ENCODE data around the gene KSR2.
"Not testable (repeated sequence)": the region's sequence is repeated elsewhere in the genome, so short reads cannot be mapped to it uniquely, and the experiment has no call there.

KSR2 gene

GRCh38 chr12:117907108-117907689 lies 61.6 kb downstream of the KSR2 start:
- Histone ChIP-seq H3K4me3 (ENCODE audit: low read length) (no peak overlapping the region), H3K36me3 (ENCODE audit: insufficient read depth, low read length) (no peaks in the 10 kb centered on the region), H3K4me2 (ENCODE audit: low read length) (no peak overlapping the region), H3K9ac (ENCODE audit: low read depth, low read length) (no peak overlapping the region), H3K4me1 (ENCODE audit: control insufficient read depth, insufficient read depth, low read length) (no peaks in the 10 kb centered on the region), H3K27me3 (ENCODE audit: control insufficient read depth, insufficient read depth, low read length) (no peaks in the 10 kb centered on the region), H3K9me3 (replicated peaks; ENCODE audit: low read length) (no peaks in the 10 kb centered on the region)

GRCh38 chr12:117904051-117904450 lies 64.7 kb downstream of the KSR2 start:
- Histone ChIP-seq H3K4me1 (ENCODE audit: control insufficient read depth, insufficient read depth, low read length) (no peaks in the 10 kb centered on the region), H3K4me2 (ENCODE audit: low read length) (no peak overlapping the region), H3K9me3 (replicated peaks; ENCODE audit: low read length) (no peaks in the 10 kb centered on the region), H3K9ac (ENCODE audit: low read depth, low read length) (no peak overlapping the region), H3K27me3 (ENCODE audit: control insufficient read depth, insufficient read depth, low read length) (no peaks in the 10 kb centered on the region), H3K36me3 (ENCODE audit: insufficient read depth, low read length) (no peaks in the 10 kb centered on the region), H3K4me3 (ENCODE audit: low read length) (no peak overlapping the region)

GRCh38 chr12:117903110-117903840 lies 65.5 kb downstream of the KSR2 start:
- Histone ChIP-seq H3K4me1 (ENCODE audit: control insufficient read depth, insufficient read depth, low read length) (no peaks in the 10 kb centered on the region), H3K9ac (ENCODE audit: low read depth, low read length) (no peak overlapping the region), H3K27me3 (ENCODE audit: control insufficient read depth, insufficient read depth, low read length) (no peaks in the 10 kb centered on the region), H3K4me3 (ENCODE audit: low read length) (no peak overlapping the region), H3K4me2 (ENCODE audit: low read length) (no peak overlapping the region), H3K36me3 (ENCODE audit: insufficient read depth, low read length) (no peaks in the 10 kb centered on the region), H3K9me3 (replicated peaks; ENCODE audit: low read length) (no peaks in the 10 kb centered on the region)

GRCh38 chr12:117901631-117902030 lies 67.2 kb downstream of the KSR2 start:
- Histone ChIP-seq H3K9ac (ENCODE audit: low read depth, low read length) (no peak overlapping the region), H3K27me3 (ENCODE audit: control insufficient read depth, insufficient read depth, low read length) (no peaks in the 10 kb centered on the region), H3K4me2 (ENCODE audit: low read length) (no peak overlapping the region), H3K36me3 (ENCODE audit: insufficient read depth, low read length) (no peaks in the 10 kb centered on the region), H3K9me3 (replicated peaks; ENCODE audit: low read length) (no peaks in the 10 kb centered on the region), H3K4me3 (ENCODE audit: low read length) (no peak overlapping the region), H3K4me1 (ENCODE audit: control insufficient read depth, insufficient read depth, low read length) (no peaks in the 10 kb centered on the region)

- H3K9ac ChIP-seq (ENCODE audit: low read depth, low read length): no peak overlapping the region
- no peaks in the 10 kb centered on the region for H3K9me3 ChIP-seq (replicated peaks; ENCODE audit: low read length)
- H3K4me1 ChIP-seq (ENCODE audit: control insufficient read depth, insufficient read depth, low read length): no peaks in the 10 kb centered on the region
These were observed 68.2 kb downstream of the KSR2 start for GRCh38 chr12:117900561-117900960.

GRCh38 chr12:117897372-117898161 lies 71.2 kb downstream of the KSR2 start:
- no peak overlapping the region for H3K9ac ChIP-seq (ENCODE audit: low read depth, low read length)
- no peaks in the 10 kb centered on the region for H3K36me3 ChIP-seq (ENCODE audit: insufficient read depth, low read length)
- no peak overlapping the region for H3K4me2 ChIP-seq (ENCODE audit: low read length)
- H3K4me3 ChIP-seq (ENCODE audit: low read length): no peak overlapping the region
- no peaks in the 10 kb centered on the region for H3K27me3 ChIP-seq (ENCODE audit: control insufficient read depth, insufficient read depth, low read length)
- no peaks in the 10 kb centered on the region for H3K4me1 ChIP-seq (ENCODE audit: control insufficient read depth, insufficient read depth, low read length)
- H3K9me3 ChIP-seq (replicated peaks; ENCODE audit: low read length): no peaks in the 10 kb centered on the region

More at GRCh38 chr12:117900561-117900960, 68.2 kb downstream of the KSR2 start:
- H3K36me3 ChIP-seq (ENCODE audit: insufficient read depth, low read length): no peaks in the 10 kb centered on the region
- H3K27me3 ChIP-seq (ENCODE audit: control insufficient read depth, insufficient read depth, low read length): no peaks in the 10 kb centered on the region
- H3K4me3 ChIP-seq (ENCODE audit: low read length): no peak overlapping the region
- H3K4me2 ChIP-seq (ENCODE audit: low read length): no peak overlapping the region

GRCh38 chr12:117896009-117896408 lies 72.8 kb downstream of the KSR2 start:
- H3K4me3 ChIP-seq (ENCODE audit: low read length): no peak overlapping the region
- no peaks in the 10 kb centered on the region for H3K9me3 ChIP-seq (replicated peaks; ENCODE audit: low read length)
- no peaks in the 10 kb centered on the region for H3K27me3 ChIP-seq (ENCODE audit: control insufficient read depth, insufficient read depth, low read length)

GRCh38 chr12:117892441-117892840 lies 76.3 kb downstream of the KSR2 start:
- no peak overlapping the region for H3K9ac ChIP-seq (ENCODE audit: low read depth, low read length)
- no peak overlapping the region for H3K4me3 ChIP-seq (ENCODE audit: low read length)
- no peak overlapping the region for H3K4me2 ChIP-seq (ENCODE audit: low read length)
- H3K4me1 ChIP-seq (ENCODE audit: control insufficient read depth, insufficient read depth, low read length): no peaks in the 10 kb centered on the region
- no peaks in the 10 kb centered on the region for H3K36me3 ChIP-seq (ENCODE audit: insufficient read depth, low read length)
- no peaks in the 10 kb centered on the region for H3K9me3 ChIP-seq (replicated peaks; ENCODE audit: low read length)
- H3K27me3 ChIP-seq (ENCODE audit: control insufficient read depth, insufficient read depth, low read length): no peaks in the 10 kb centered on the region

More at GRCh38 chr12:117896009-117896408, 72.8 kb downstream of the KSR2 start:
- Histone ChIP-seq H3K36me3 (ENCODE audit: insufficient read depth, low read length) (no peaks in the 10 kb centered on the region), H3K4me2 (ENCODE audit: low read length) (no peak overlapping the region), H3K4me1 (ENCODE audit: control insufficient read depth, insufficient read depth, low read length) (no peaks in the 10 kb centered on the region), H3K9ac (ENCODE audit: low read depth, low read length) (no peak overlapping the region)

GRCh38 chr12:117891265-117891664 lies 77.5 kb downstream of the KSR2 start:
- not testable (repeated sequence) for H3K9me3 ChIP-seq (replicated peaks; ENCODE audit: low read length); H3K9ac ChIP-seq (ENCODE audit: low read depth, low read length); H3K36me3 ChIP-seq (ENCODE audit: insufficient read depth, low read length); H3K4me2 ChIP-seq (ENCODE audit: low read length); H3K4me3 ChIP-seq (ENCODE audit: low read length); H3K4me1 ChIP-seq (ENCODE audit: control insufficient read depth, insufficient read depth, low read length); H3K27me3 ChIP-seq (ENCODE audit: control insufficient read depth, insufficient read depth, low read length)

- H3K4me3 ChIP-seq (ENCODE audit: low read length): no peak overlapping the region
- no peaks in the 10 kb centered on the region for H3K27me3 ChIP-seq (ENCODE audit: control insufficient read depth, insufficient read depth, low read length)
- H3K4me2 ChIP-seq (ENCODE audit: low read length): no peak overlapping the region
- H3K36me3 ChIP-seq (ENCODE audit: insufficient read depth, low read length): no peaks in the 10 kb centered on the region
- H3K9me3 ChIP-seq (replicated peaks; ENCODE audit: low read length): no peaks in the 10 kb centered on the region
- H3K9ac ChIP-seq (ENCODE audit: low read depth, low read length): no peak overlapping the region
- no peaks in the 10 kb centered on the region for H3K4me1 ChIP-seq (ENCODE audit: control insufficient read depth, insufficient read depth, low read length)
These were observed 78.1 kb downstream of the KSR2 start for GRCh38 chr12:117890644-117891043.

GRCh38 chr12:117890137-117890536 lies 78.7 kb downstream of the KSR2 start:
- H3K4me3 ChIP-seq (ENCODE audit: low read length): no peak overlapping the region
- H3K4me2 ChIP-seq (ENCODE audit: low read length): no peak overlapping the region
- H3K27me3 ChIP-seq (ENCODE audit: control insufficient read depth, insufficient read depth, low read length): no peaks in the 10 kb centered on the region
- no peaks in the 10 kb centered on the region for H3K9me3 ChIP-seq (replicated peaks; ENCODE audit: low read length)
- no peaks in the 10 kb centered on the region for H3K4me1 ChIP-seq (ENCODE audit: control insufficient read depth, insufficient read depth, low read length)
- no peak overlapping the region for H3K9ac ChIP-seq (ENCODE audit: low read depth, low read length)
- H3K36me3 ChIP-seq (ENCODE audit: insufficient read depth, low read length): no peaks in the 10 kb centered on the region
